OCI-LY7 (cell line): ENCODE measurements around the gene CDK6. TPM values are rescaled to one million over a fixed set of nuclear protein-coding genes. Genes with fewer than 3 reads are reported as not detected.
A peak's percentile ranks its signal among the peaks of the same experiment; 100 is the strongest.
"Not testable (repeated sequence)": the region's sequence is repeated elsewhere in the genome, so short reads cannot be mapped to it uniquely, and the experiment has no call there.

Source experiments
- Bru-seq: library from RNA; stranded (reverse); fragments of 400-500 nt; gene quantifications from one replicate; lab custom pipeline; 2021; lab: Mats Ljungman, UMichigan
- BruChase-seq, 2 experiments: library from RNA; stranded (reverse); fragments of 400-500 nt; gene quantifications; one replicate each; lab custom pipeline; 2021; lab: Mats Ljungman, UMichigan
- BruUV-seq: library from RNA; stranded (reverse); fragments of 400-500 nt; replicated peaks from 2 replicates; lab custom pipeline; 2021; lab: Mats Ljungman, UMichigan
- CTCF ChIA-PET: fragments of 300-600 bp; sonication (Branson Sonifier 250); formaldehyde crosslinking; loops from one replicate; lab custom pipeline; 2022; ENCODE audit warnings: antibody characterized with exemption; ENCODE audit not compliant: unreplicated experiment; lab: Charles Lee
- POLR2A ChIA-PET: fragments of 300-600 bp; sonication (Branson Sonifier 250); formaldehyde crosslinking; loops from one replicate; lab custom pipeline; 2022; ENCODE audit warnings: antibody characterized with exemption; lab: Charles Lee
- DNase-seq: peaks from one replicate; pipeline ENCODE4 v3.0.0-alpha.2; 2015; ENCODE audit warnings: low spot score
- H2AFZ ChIP-seq: fragments of 200-600 bp; sonication (generic), shearing (Covaris generic); 2 replicates; pipeline ENCODE4 v1.6.1; 2014; ENCODE audit warnings: mild to moderate bottlenecking, antibody characterized with exemption, low read length, moderate library complexity
- H3K27ac ChIP-seq: fragments of 200-600 bp; sonication (generic); 2 replicates; pipeline ENCODE4 v1.5.1; 2014; ENCODE audit warnings: mixed run types, low read depth, mild to moderate bottlenecking, moderate library complexity, low read length, inconsistent platforms; ENCODE audit not compliant: poor library complexity, severe bottlenecking
- H3K36me3 ChIP-seq: fragments of 200-600 bp; sonication (generic); 2 replicates; pipeline ENCODE4 v1.6.1; 2014; ENCODE audit warnings: mild to moderate bottlenecking, antibody characterized with exemption, low read length, moderate library complexity, mixed read lengths; ENCODE audit not compliant: insufficient read depth
- H3K4me1 ChIP-seq: fragments of 200-600 bp; sonication (generic); 2 replicates; pipeline ENCODE4 v1.5.1; 2014; ENCODE audit warnings: mild to moderate bottlenecking, low read length; ENCODE audit not compliant: insufficient read depth, poor library complexity, severe bottlenecking
- H3K4me2 ChIP-seq: fragments of 200-600 bp; sonication (generic); 2 replicates; pipeline ENCODE4 v1.6.1; 2014; ENCODE audit warnings: mild to moderate bottlenecking, low read length
- H3K4me3 ChIP-seq: fragments of 200-600 bp; sonication (generic); 2 replicates; pipeline ENCODE4 v1.5.1; 2014; ENCODE audit warnings: mild to moderate bottlenecking, low read depth, low read length; ENCODE audit not compliant: poor library complexity, severe bottlenecking
- H3K79me2 ChIP-seq: fragments of 200-600 bp; sonication (generic); 2 replicates; pipeline ENCODE4 v1.6.1; 2016; ENCODE audit warnings: low read depth, mild to moderate bottlenecking, low read length, moderate library complexity, mixed read lengths; ENCODE audit not compliant: insufficient read depth
- H3K9me2 ChIP-seq: fragments of 200-600 bp; sonication (generic); 2 replicates; pipeline ENCODE4 v1.6.1; 2016; ENCODE audit warnings: mild to moderate bottlenecking, low read length, mixed read lengths; ENCODE audit not compliant: insufficient read depth
- H3K9me3 ChIP-seq: fragments of 200-600 bp; sonication (generic); 2 replicates; pipeline ENCODE4 v1.6.1; 2014; ENCODE audit warnings: mild to moderate bottlenecking, mixed run types, low read length, mixed read lengths
- H4K20me1 ChIP-seq: fragments of 200-600 bp; sonication (generic); 2 replicates; pipeline ENCODE4 v1.6.1; 2014; ENCODE audit warnings: mild to moderate bottlenecking, antibody characterized with exemption, low read length, moderate library complexity, mixed read lengths; ENCODE audit not compliant: insufficient read depth
- EZH2phosphoT487 ChIP-seq: fragments of 200-600 bp; sonication (generic); IDR thresholded peaks from 2 replicates; pipeline ENCODE4 v1.6.1; 2018; ENCODE audit warnings: low read depth, borderline replicate concordance, mild to moderate bottlenecking, mixed run types, antibody characterized with exemption, low read length, moderate library complexity, mixed read lengths
- intact Hi-C: fragments of 100-400 bp; cut with micrococcal nuclease; formaldehyde crosslinking; loops from one replicate; pipeline ENCODE4 v1.10.0; 2022; ENCODE audit not compliant: unreplicated experiment
- long read RNA-seq: library from polyadenylated mRNA; stranded (forward); transcript quantifications from one replicate; pipeline ENCODE4 v2.0.0, GENCODE V29; 2022
- total RNA-seq, 2 experiments: library from RNA; depleted of rRNA in 1 of 2; stranded (reverse); fragments of >200 nt in 1 of 2; shearing (Covaris generic) in 1 of 2; gene quantifications; 2 replicates each; pipeline ENCODE4 v1.2.3, GENCODE V29; 2014 to 2022
- TF ChIP-seq, protein P1 (sequence below): fragments of 200-600 bp; sonication (generic); conservative IDR thresholded peaks from 2 replicates; pipeline ENCODE4 v1.5.1; 2014; ENCODE audit warnings: mild to moderate bottlenecking, antibody characterized with exemption, low read length, moderate library complexity, mixed read lengths

The CDK6 gene
- total RNA-seq (2014; rRNA removed; shearing (Covaris generic)) (43.6 and 44.1 TPM in 2 replicates), total RNA-seq (2022) (35.5 and 45.4 TPM in 2 replicates), Bru-seq, nascent RNA (percentile 79 among the genes with signal in this experiment), BruChase-seq, experiment 1, labeled RNA remaining after a 6-hour chase (percentile 69 among the genes with signal in this experiment), BruChase-seq, experiment 2, labeled RNA remaining after a 2-hour chase (percentile 74 among the genes with signal in this experiment)
- long read RNA-seq, partial matches to known transcripts = 0 of 14 reads
- long read RNA-seq, other reads (novel, unspliced or antisense) = 14 of 14 reads

DNA sequence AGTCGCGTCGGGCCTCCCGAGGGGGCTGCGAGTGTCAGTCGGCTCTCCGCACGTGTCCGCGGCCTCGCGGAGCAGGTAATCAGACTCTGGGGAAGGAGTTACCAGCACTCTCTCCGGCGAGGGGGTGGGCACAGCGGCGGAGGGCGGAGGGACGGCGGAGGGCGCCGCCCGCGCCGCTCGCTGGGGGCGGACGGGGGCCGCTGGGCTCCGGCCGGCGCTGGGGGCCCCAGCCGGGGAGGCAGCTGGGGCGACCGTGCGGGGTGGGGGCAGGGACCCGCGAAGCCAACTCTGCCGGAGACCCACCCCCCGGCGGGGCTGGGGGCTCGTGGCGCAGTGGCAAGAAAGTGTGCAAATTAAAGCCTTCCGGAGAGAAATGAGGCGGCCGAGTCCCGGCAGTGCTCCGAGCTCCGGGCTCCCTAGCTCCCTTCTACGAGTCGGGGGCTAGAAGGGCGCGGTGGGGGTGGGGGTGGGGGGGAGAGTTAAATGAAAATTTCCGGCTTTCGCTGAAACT, at the start of gene CDK6:
TSS of gene CDK6 (minus strand) at position 85 of the 511 bp plus-strand sequence. CDS start 3,250 bp downstream, outside the sequence.
- Histone ChIP-seq H2AFZ (peak within 1 kb of the TSS; percentile 57), H3K27ac (no peak within 1 kb of the TSS), H4K20me1 (no peaks in the 10 kb centered on the region), H3K9me3 (no peaks in the 10 kb centered on the region), H3K79me2 (peaks cover 13% of the 10 kb centered on the region), H3K4me2 (peak within 1 kb of the TSS; percentile 95), H3K4me3 (peak within 1 kb of the TSS; percentile 77), H3K4me1 (peaks cover 7% of the 10 kb centered on the region), H3K9me2 (no peaks in the 10 kb centered on the region), H3K36me3 (no peaks in the 10 kb centered on the region)
- intact Hi-C loops = loop anchor here (10.0 kb wide), 4 partner anchors 218 to 892 kb away; partner anchors contain the start of genes AKAP9, ANKIB1, KRIT1 and VPS50
- DNase-seq = peak; percentile 58
- POLR2A ChIA-PET = interaction anchor here (0.5 to 1.2 kb wide), 5 partner anchors 16 to 369 kb away, joined by 3 to 4 read pairs (median 3); partner anchors contain the start of gene SAMD9
- no TSS peak for BruUV-seq
- CTCF ChIA-PET = interaction anchor here (0.6 kb wide), 1 partner anchor 308 kb away, joined by 6 read pairs; no protein-coding TSS in a partner anchor
- TF ChIP-seq, protein P1, sequence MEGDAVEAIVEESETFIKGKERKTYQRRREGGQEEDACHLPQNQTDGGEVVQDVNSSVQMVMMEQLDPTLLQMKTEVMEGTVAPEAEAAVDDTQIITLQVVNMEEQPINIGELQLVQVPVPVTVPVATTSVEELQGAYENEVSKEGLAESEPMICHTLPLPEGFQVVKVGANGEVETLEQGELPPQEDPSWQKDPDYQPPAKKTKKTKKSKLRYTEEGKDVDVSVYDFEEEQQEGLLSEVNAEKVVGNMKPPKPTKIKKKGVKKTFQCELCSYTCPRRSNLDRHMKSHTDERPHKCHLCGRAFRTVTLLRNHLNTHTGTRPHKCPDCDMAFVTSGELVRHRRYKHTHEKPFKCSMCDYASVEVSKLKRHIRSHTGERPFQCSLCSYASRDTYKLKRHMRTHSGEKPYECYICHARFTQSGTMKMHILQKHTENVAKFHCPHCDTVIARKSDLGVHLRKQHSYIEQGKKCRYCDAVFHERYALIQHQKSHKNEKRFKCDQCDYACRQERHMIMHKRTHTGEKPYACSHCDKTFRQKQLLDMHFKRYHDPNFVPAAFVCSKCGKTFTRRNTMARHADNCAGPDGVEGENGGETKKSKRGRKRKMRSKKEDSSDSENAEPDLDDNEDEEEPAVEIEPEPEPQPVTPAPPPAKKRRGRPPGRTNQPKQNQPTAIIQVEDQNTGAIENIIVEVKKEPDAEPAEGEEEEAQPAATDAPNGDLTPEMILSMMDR = no peak
- TF ChIP-seq EZH2phosphoT487 = no peak

DNA sequence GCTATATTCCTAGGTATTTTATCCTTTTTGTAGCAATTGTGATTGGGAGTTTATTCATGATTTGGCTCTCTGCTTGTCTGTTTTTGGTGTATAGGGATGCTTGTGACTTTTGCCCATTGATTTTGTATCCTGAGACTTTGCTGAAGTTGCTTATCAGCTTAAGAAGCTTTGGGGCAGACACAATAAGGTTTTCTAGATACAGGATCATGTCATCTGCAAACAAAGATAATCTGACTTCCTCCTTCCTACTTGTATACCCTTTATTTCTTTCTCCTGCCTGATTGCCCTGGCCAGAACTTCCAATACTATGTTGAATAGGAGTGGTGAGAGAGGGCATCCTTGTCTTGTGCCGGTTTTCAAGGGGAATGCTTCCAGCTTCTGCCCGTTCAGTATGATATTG, 49.7 kb upstream of the CDK6 start:
- POLR2A ChIA-PET, CTCF ChIA-PET, BruUV-seq, H3K36me3 ChIP-seq, H3K79me2 ChIP-seq, H4K20me1 ChIP-seq, H3K4me2 ChIP-seq, intact Hi-C loops, H3K9me3 ChIP-seq, DNase-seq, H3K9me2 ChIP-seq, H2AFZ ChIP-seq, H3K4me3 ChIP-seq, H3K27ac ChIP-seq, H3K4me1 ChIP-seq: not testable (repeated sequence)

DNA sequence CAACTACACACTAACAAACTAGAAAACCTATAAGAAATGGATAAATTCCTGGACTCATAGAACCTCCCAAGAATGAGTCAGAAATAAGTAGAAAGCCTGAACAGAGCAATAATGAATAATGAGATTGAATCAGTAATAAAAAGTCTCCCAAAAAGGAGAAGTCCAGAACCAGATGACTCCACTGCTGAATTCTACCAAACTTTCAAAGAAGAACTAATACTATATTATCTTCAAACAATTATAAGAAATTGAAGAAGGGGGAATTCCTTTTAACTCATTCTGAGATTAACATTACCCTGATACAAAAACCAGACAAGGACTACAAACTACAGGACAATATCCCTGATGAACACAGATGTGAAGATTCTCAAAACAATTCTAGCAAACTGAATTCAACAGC, 47.8 kb upstream of the CDK6 start:
- Histone ChIP-seq H3K4me3 (no peak overlapping the region), H3K4me1 (no peaks in the 10 kb centered on the region), H3K36me3 (no peaks in the 10 kb centered on the region), H4K20me1 (no peaks in the 10 kb centered on the region), H3K79me2 (no peaks in the 10 kb centered on the region), H3K4me2 (no peak overlapping the region), H3K9me2 (no peaks in the 10 kb centered on the region), H3K9me3 (no peaks in the 10 kb centered on the region), H3K27ac (no peak overlapping the region), H2AFZ (no peak overlapping the region)
- no peak for DNase-seq
- ChIA-PET CTCF (no interaction called here), POLR2A (no interaction called here)
- TF ChIP-seq, protein P1 = no peak
- TF ChIP-seq EZH2phosphoT487 = no peak
- BruUV-seq = no TSS peak
- intact Hi-C loops = no loop called here
